OCI-LY3 (cell line): ENCODE data around the gene ATP2A3.

ENCODE experiments used
- EZH2phosphoT487 ChIP-seq: fragments of 200-600 bp; shearing (Covaris generic); IDR thresholded peaks from 2 replicates; pipeline ENCODE4 v1.6.1; 2018; ENCODE audit warnings: antibody characterized with exemption, mixed run types, low read depth
- TF ChIP-seq, protein P1 (sequence below): fragments of 200-600, 300-600 bp; sonication (generic); IDR thresholded peaks from 2 replicates; pipeline ENCODE4 v1.5.1; 2014; ENCODE audit warnings: antibody characterized with exemption, low read length, low read depth

DNA sequence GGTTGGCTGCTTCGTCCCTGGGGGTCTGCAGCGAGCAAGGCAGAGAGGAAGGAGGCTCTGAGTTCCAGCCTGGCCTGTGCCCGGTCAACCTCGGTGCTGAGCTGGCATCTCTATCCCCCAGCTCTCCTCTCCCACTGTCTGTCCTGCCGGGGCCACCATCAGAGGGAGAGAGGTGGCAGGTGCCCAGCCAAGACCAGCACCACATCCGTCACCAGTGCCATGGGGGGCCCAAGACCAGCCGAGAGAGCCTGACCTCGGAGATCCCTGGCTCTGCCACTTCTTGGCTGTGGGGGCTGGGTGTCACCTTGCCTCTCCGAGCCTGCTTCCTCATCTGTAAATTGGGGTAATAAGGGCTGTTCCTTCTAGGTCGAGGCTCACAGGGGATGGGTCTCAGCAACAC lies 47.4 kb downstream of the ATP2A3 start:
- TF ChIP-seq, protein P1, sequence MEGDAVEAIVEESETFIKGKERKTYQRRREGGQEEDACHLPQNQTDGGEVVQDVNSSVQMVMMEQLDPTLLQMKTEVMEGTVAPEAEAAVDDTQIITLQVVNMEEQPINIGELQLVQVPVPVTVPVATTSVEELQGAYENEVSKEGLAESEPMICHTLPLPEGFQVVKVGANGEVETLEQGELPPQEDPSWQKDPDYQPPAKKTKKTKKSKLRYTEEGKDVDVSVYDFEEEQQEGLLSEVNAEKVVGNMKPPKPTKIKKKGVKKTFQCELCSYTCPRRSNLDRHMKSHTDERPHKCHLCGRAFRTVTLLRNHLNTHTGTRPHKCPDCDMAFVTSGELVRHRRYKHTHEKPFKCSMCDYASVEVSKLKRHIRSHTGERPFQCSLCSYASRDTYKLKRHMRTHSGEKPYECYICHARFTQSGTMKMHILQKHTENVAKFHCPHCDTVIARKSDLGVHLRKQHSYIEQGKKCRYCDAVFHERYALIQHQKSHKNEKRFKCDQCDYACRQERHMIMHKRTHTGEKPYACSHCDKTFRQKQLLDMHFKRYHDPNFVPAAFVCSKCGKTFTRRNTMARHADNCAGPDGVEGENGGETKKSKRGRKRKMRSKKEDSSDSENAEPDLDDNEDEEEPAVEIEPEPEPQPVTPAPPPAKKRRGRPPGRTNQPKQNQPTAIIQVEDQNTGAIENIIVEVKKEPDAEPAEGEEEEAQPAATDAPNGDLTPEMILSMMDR, result no peak
- no peak for TF ChIP-seq EZH2phosphoT487
